Stimulated activated memory B cell treated with anti-CD40 and anti-IgM and Interleukin-4, amounts not matched to agents 10 μg/mL and 1 μg/mL and 100 μg/mL, for 72 hours (primary cell): ENCODE results near the gene LAPTM5.
"Not testable (repeated sequence)": the region's sequence is repeated elsewhere in the genome, so short reads cannot be mapped to it uniquely, and the experiment has no call there.

ENCODE experiments used
- ATAC-seq: fragments of 150-1000 bp; cut with Tn5 transposase; 2 replicates; pipeline ENCODE4 v1.10.0; 2021
- H3K27ac Mint-ChIP-seq: one replicate; pipeline ENCODE4 v1.8.0; 2022; ENCODE audit warnings: mild to moderate bottlenecking, mixed read lengths
- H3K27me3 Mint-ChIP-seq: one replicate; pipeline ENCODE4 v1.8.0; 2022; ENCODE audit warnings: mixed read lengths
- H3K36me3 Mint-ChIP-seq: one replicate; pipeline ENCODE4 v1.8.0; 2022; ENCODE audit warnings: mixed read lengths
- H3K4me1 Mint-ChIP-seq: one replicate; pipeline ENCODE4 v1.8.0; 2022; ENCODE audit warnings: mixed read lengths
- H3K4me3 Mint-ChIP-seq: one replicate; pipeline ENCODE4 v1.8.0; 2022; ENCODE audit warnings: mild to moderate bottlenecking, moderate library complexity, mixed read lengths
- H3K9me3 Mint-ChIP-seq: one replicate; pipeline ENCODE4 v1.8.0; 2022; ENCODE audit warnings: mixed read lengths

LAPTM5 gene

GRCh38 chr1:30790850-30791778 lies 33.5 kb upstream of the LAPTM5 start:
- Mint-ChIP-seq H3K4me1 (peaks cover 21% of the 10 kb centered on the region), H3K27ac (peak overlapping the region; percentile 82), H3K36me3 (no peaks in the 10 kb centered on the region), H3K27me3 (peaks cover 48% of the 10 kb centered on the region), H3K9me3 (peaks cover 5% of the 10 kb centered on the region), H3K4me3 (peak overlapping the region; percentile 29)
- peak; percentile 86 for ATAC-seq

GRCh38 chr1:30790256-30790525 lies 32.6 kb upstream of the LAPTM5 start:
- ATAC-seq, H3K9me3 Mint-ChIP-seq, H3K36me3 Mint-ChIP-seq, H3K4me3 Mint-ChIP-seq: not testable (repeated sequence)
- peak overlapping the region; percentile 82 for H3K27ac Mint-ChIP-seq
- H3K27me3 Mint-ChIP-seq = peaks cover 53% of the 10 kb centered on the region
- peaks cover 21% of the 10 kb centered on the region for H3K4me1 Mint-ChIP-seq

- H3K27ac Mint-ChIP-seq = peak overlapping the region; percentile 82
- no peak overlapping the region for H3K4me3 Mint-ChIP-seq
- no peaks in the 10 kb centered on the region for H3K36me3 Mint-ChIP-seq
- peaks cover 5% of the 10 kb centered on the region for H3K9me3 Mint-ChIP-seq
- peaks cover 21% of the 10 kb centered on the region for H3K4me1 Mint-ChIP-seq
- no peak for ATAC-seq
- peaks cover 59% of the 10 kb centered on the region for H3K27me3 Mint-ChIP-seq
Observed at GRCh38 chr1:30789388-30790255, 32.0 kb upstream of the LAPTM5 start.

- Mint-ChIP-seq H3K36me3 (no peaks in the 10 kb centered on the region), H3K4me3 (no peak overlapping the region), H3K27me3 (peaks cover 62% of the 10 kb centered on the region), H3K9me3 (peaks cover 5% of the 10 kb centered on the region), H3K4me1 (peaks cover 21% of the 10 kb centered on the region), H3K27ac (peak overlapping the region; percentile 82)
- no peak for ATAC-seq
Observed at GRCh38 chr1:30788580-30789387, 31.2 kb upstream of the LAPTM5 start.

- Mint-ChIP-seq H3K4me3 (no peak overlapping the region), H3K36me3 (no peaks in the 10 kb centered on the region), H3K9me3 (peaks cover 5% of the 10 kb centered on the region), H3K4me1 (peaks cover 22% of the 10 kb centered on the region), H3K27ac (peak overlapping the region; percentile 8), H3K27me3 (peaks cover 58% of the 10 kb centered on the region)
- no peak for ATAC-seq
Observed at GRCh38 chr1:30787856-30788495, 30.4 kb upstream of the LAPTM5 start.

GRCh38 chr1:30787266-30787665 lies 29.7 kb upstream of the LAPTM5 start:
- peaks cover 53% of the 10 kb centered on the region for H3K27me3 Mint-ChIP-seq
- no peak for ATAC-seq
- peaks cover 5% of the 10 kb centered on the region for H3K9me3 Mint-ChIP-seq
- H3K4me3 Mint-ChIP-seq = no peak overlapping the region
- H3K4me1 Mint-ChIP-seq = peaks cover 29% of the 10 kb centered on the region
- no peaks in the 10 kb centered on the region for H3K36me3 Mint-ChIP-seq
- H3K27ac Mint-ChIP-seq = peak overlapping the region; percentile 8

- H3K4me1 Mint-ChIP-seq = peaks cover 28% of the 10 kb centered on the region
- H3K27me3 Mint-ChIP-seq = peaks cover 49% of the 10 kb centered on the region
- peaks cover 5% of the 10 kb centered on the region for H3K9me3 Mint-ChIP-seq
- no peak overlapping the region for H3K4me3 Mint-ChIP-seq
- no peak for ATAC-seq
- no peak overlapping the region for H3K27ac Mint-ChIP-seq
- H3K36me3 Mint-ChIP-seq = no peaks in the 10 kb centered on the region
Observed at GRCh38 chr1:30786264-30786991, 28.9 kb upstream of the LAPTM5 start.

- H3K9me3 Mint-ChIP-seq = no peaks in the 10 kb centered on the region
- H3K4me3 Mint-ChIP-seq = no peak overlapping the region
- no peak overlapping the region for H3K27ac Mint-ChIP-seq
- no peak for ATAC-seq
- peaks cover 23% of the 10 kb centered on the region for H3K4me1 Mint-ChIP-seq
- no peaks in the 10 kb centered on the region for H3K36me3 Mint-ChIP-seq
- peaks cover 42% of the 10 kb centered on the region for H3K27me3 Mint-ChIP-seq
Observed at GRCh38 chr1:30785714-30786113, 28.1 kb upstream of the LAPTM5 start.

- no peaks in the 10 kb centered on the region for H3K36me3 Mint-ChIP-seq
- H3K4me3 Mint-ChIP-seq = no peak overlapping the region
- ATAC-seq = no peak
- no peaks in the 10 kb centered on the region for H3K9me3 Mint-ChIP-seq
- H3K27ac Mint-ChIP-seq = no peak overlapping the region
- H3K27me3 Mint-ChIP-seq = peaks cover 41% of the 10 kb centered on the region
- peaks cover 23% of the 10 kb centered on the region for H3K4me1 Mint-ChIP-seq
Observed at GRCh38 chr1:30785181-30785580, 27.6 kb upstream of the LAPTM5 start.

- no peaks in the 10 kb centered on the region for H3K9me3 Mint-ChIP-seq
- no peak overlapping the region for H3K27ac Mint-ChIP-seq
- H3K36me3 Mint-ChIP-seq = no peaks in the 10 kb centered on the region
- H3K27me3 Mint-ChIP-seq = peaks cover 35% of the 10 kb centered on the region
- ATAC-seq = no peak
- peaks cover 36% of the 10 kb centered on the region for H3K4me1 Mint-ChIP-seq
- H3K4me3 Mint-ChIP-seq = no peak overlapping the region
Observed at GRCh38 chr1:30783256-30783915, 25.8 kb upstream of the LAPTM5 start.

GRCh38 chr1:30782361-30783255 lies 25.0 kb upstream of the LAPTM5 start:
- H3K4me3 Mint-ChIP-seq = peak overlapping the region; percentile 45

GRCh38 chr1:30781906-30782305 lies 24.3 kb upstream of the LAPTM5 start:
- ATAC-seq = no peak
- Mint-ChIP-seq H3K27ac (no peak overlapping the region), H3K4me1 (peaks cover 40% of the 10 kb centered on the region), H3K27me3 (peaks cover 20% of the 10 kb centered on the region), H3K9me3 (no peaks in the 10 kb centered on the region), H3K36me3 (no peaks in the 10 kb centered on the region), H3K4me3 (no peak overlapping the region)

More at GRCh38 chr1:30782361-30783255, 25.0 kb upstream of the LAPTM5 start:
- ATAC-seq = peak; percentile 70
- Mint-ChIP-seq H3K4me1 (peaks cover 40% of the 10 kb centered on the region), H3K27ac (no peak overlapping the region), H3K9me3 (no peaks in the 10 kb centered on the region), H3K36me3 (no peaks in the 10 kb centered on the region), H3K27me3 (peaks cover 27% of the 10 kb centered on the region)

GRCh38 chr1:30780409-30780808 lies 22.8 kb upstream of the LAPTM5 start:
- Mint-ChIP-seq H3K4me3 (peak overlapping the region; percentile 22), H3K9me3 (no peaks in the 10 kb centered on the region), H3K36me3 (no peaks in the 10 kb centered on the region), H3K27me3 (peaks cover 11% of the 10 kb centered on the region), H3K4me1 (peaks cover 40% of the 10 kb centered on the region), H3K27ac (peak overlapping the region; percentile 75)
- ATAC-seq = peak; percentile 73
